HepG2 (cell line): ENCODE data around the gene HMGCS2. TPM values are rescaled to one million over a fixed set of nuclear protein-coding genes. Genes with fewer than 3 reads are reported as not detected.
A peak's percentile ranks its signal among the peaks of the same experiment; 100 is the strongest.

Source experiments
- ATAC-seq: fragments of 200-7000 bp; cut with Tn5 transposase; 3 replicates; pipeline ENCODE4 v1.9.1; 2020; ENCODE audit warnings: mild to moderate bottlenecking, moderate library complexity
- BruUV-seq: library from RNA; stranded (reverse); fragments of 400-500 nt; replicated peaks from 2 replicates; lab custom pipeline; 2021; lab: Mats Ljungman, UMichigan
- CTCF ChIA-PET: fragments of 300-600 bp; formaldehyde crosslinking; extraction: SDS; loops from one replicate; lab custom pipeline; 2021; ENCODE audit warnings: low total read pairs, inconsistent platforms, low intra/inter-chr PET ratio; lab: Yijun Ruan, JAX
- POLR2A ChIA-PET: fragments of 350-600 bp; sonication (Branson Sonifier 250); formaldehyde crosslinking; loops from one replicate; lab custom pipeline; 2020; ENCODE audit warnings: antibody characterized with exemption, inconsistent platforms; lab: Yijun Ruan, JAX
- DNase-seq: peaks from one replicate; pipeline ENCODE4 v3.0.0-alpha.2; 2015; ENCODE audit warnings: low spot score
- FAIRE-seq: peaks from 3 replicates; lab custom pipeline; 2011; peaks lifted over from hg19 to GRCh38; lab: Jason Lieb, UNC
- H2AFZ ChIP-seq: one replicate; pipeline ENCODE4 v1.6.1; 2011; ENCODE audit warnings: low read length, inconsistent platforms
- H3K27ac ChIP-seq: fragments of 300-600 bp; 3 replicates; pipeline ENCODE4 v1.8.0; 2011; ENCODE audit warnings: mixed run types, mild to moderate bottlenecking, mixed read lengths, low read length, inconsistent platforms; ENCODE audit not compliant: insufficient read depth; ENCODE audit errors: extremely low read length
- H3K27me3 ChIP-seq, 2 experiments: fragments of 200-600 bp in 1 of 2; 2 replicates in 1 of 2; 3 replicates in 1 of 2; pipeline versions ENCODE4 v1.6.0 to v1.8.0; 2011; ENCODE audit warnings: low read length in 2 of 2, mild to moderate bottlenecking in 2 of 2, moderate library complexity in 2 of 2, inconsistent platforms in 1 of 2; ENCODE audit not compliant: insufficient read depth in 2 of 2, control insufficient read depth in 1 of 2
- H3K36me3 ChIP-seq, 2 experiments: fragments of 200-600 bp in 1 of 2; replicated peaks in 1 of 2; 2 replicates in 1 of 2; 3 replicates in 1 of 2; pipeline versions ENCODE4 v1.5.1 to v1.8.0; 2011; ENCODE audit warnings: low read length in 2 of 2, inconsistent platforms in 1 of 2; ENCODE audit not compliant: insufficient read depth in 2 of 2, control insufficient read depth in 1 of 2
- H3K4me1 ChIP-seq: 2 replicates; pipeline ENCODE4 v1.5.1; 2012; ENCODE audit warnings: low read length, inconsistent platforms; ENCODE audit not compliant: insufficient read depth
- H3K4me2 ChIP-seq: 2 replicates; pipeline ENCODE4 v1.6.0; 2011; ENCODE audit warnings: low read depth, low read length, inconsistent platforms
- H3K4me3 ChIP-seq, 3 experiments: fragments of 200-600 bp in 1 of 3; sonication (generic), shearing (Covaris generic) in 1 of 3; replicated peaks in 1 of 3; 2 replicates each; pipeline ENCODE4 v1.5.1; 2011 to 2016; ENCODE audit warnings: low read length in 3 of 3, inconsistent platforms in 2 of 3, low read depth in 2 of 3, mild to moderate bottlenecking in 2 of 3, control low read depth in 1 of 3, mixed read lengths in 1 of 3; ENCODE audit not compliant: insufficient read depth in 1 of 3
- H3K79me2 ChIP-seq: one replicate; pipeline ENCODE4 v1.6.1; 2011; ENCODE audit warnings: low read length, inconsistent platforms; ENCODE audit not compliant: insufficient read depth
- H3K9ac ChIP-seq: 2 replicates; pipeline ENCODE4 v1.6.0; 2011; ENCODE audit warnings: mild to moderate bottlenecking, low read depth, low read length, inconsistent platforms; ENCODE audit not compliant: insufficient read depth
- H3K9me3 ChIP-seq: 2 replicates; pipeline ENCODE4 v1.5.1; 2012; ENCODE audit warnings: mild to moderate bottlenecking, low read length
- H4K20me1 ChIP-seq: 2 replicates; pipeline ENCODE4 v1.6.0; 2011; ENCODE audit warnings: inconsistent platforms, mild to moderate bottlenecking, low read length, moderate library complexity; ENCODE audit not compliant: insufficient read depth
- CREB1 ChIP-seq, 2 experiments: fragments of 450-650 bp in 1 of 2; IDR thresholded peaks; 2 replicates each; pipeline ENCODE4 v1.6.1; 2016 to 2017; ENCODE audit warnings: control low read depth in 1 of 2, mild to moderate bottlenecking in 1 of 2, missing compliant biosample characterization in 1 of 2, missing genetic modification characterization in 1 of 2
- GRHL1 ChIP-seq: sonication (generic); formaldehyde crosslinking; conservative IDR thresholded peaks from 2 replicates; pipeline ENCODE4 v1.8.0; 2022; ENCODE audit warnings: missing genetic modification reagents
- HES4 ChIP-seq: sonication (generic); formaldehyde crosslinking; IDR thresholded peaks from 2 replicates; pipeline ENCODE4 v1.9.0; 2021; ENCODE audit warnings: mild to moderate bottlenecking, missing genetic modification reagents, borderline replicate concordance
- HMG20B ChIP-seq: conservative IDR thresholded peaks from 2 replicates; pipeline ENCODE4 v1.6.1; 2016; ENCODE audit warnings: missing genetic modification reagents, missing compliant biosample characterization
- POLR2A ChIP-seq, 2 experiments: IDR thresholded peaks; 2 replicates each; pipeline ENCODE4 v1.6.1; 2011; ENCODE audit warnings: low read depth in 2 of 2, low read length in 2 of 2, mild to moderate bottlenecking in 1 of 2, moderate library complexity in 1 of 2; ENCODE audit not compliant: insufficient read depth in 1 of 2
- PPARG ChIP-seq: conservative IDR thresholded peaks from 2 replicates; pipeline ENCODE4 v1.6.1; 2016; ENCODE audit warnings: missing biosample characterization, missing genetic modification reagents
- RXRB ChIP-seq: IDR thresholded peaks from 2 replicates; pipeline ENCODE4 v1.6.1; 2016; ENCODE audit warnings: borderline replicate concordance, missing genetic modification reagents, missing compliant biosample characterization
- SMC3 ChIP-seq: IDR thresholded peaks from 2 replicates; pipeline ENCODE4 v1.6.1; 2011; ENCODE audit warnings: low read length, improper control_type of control experiment
- TAF15 ChIP-seq: fragments of 200-400 bp; formaldehyde crosslinking; IDR thresholded peaks from one replicate; pipeline ENCODE4 v1.6.1; 2018; ENCODE audit warnings: mild to moderate bottlenecking, low read depth, low read length; ENCODE audit not compliant: poor library complexity, severe bottlenecking
- U2AF1 ChIP-seq: fragments of 200-400 bp; formaldehyde crosslinking; optimal IDR thresholded peaks from 2 replicates; pipeline ENCODE3; 2017; ENCODE audit warnings: mild to moderate bottlenecking, low read depth, low read length
- ZNF124 ChIP-seq: sonication (generic); formaldehyde crosslinking; IDR thresholded peaks from 2 replicates; pipeline ENCODE4 v1.4.0; 2020; ENCODE audit warnings: missing genetic modification reagents
- ZNF282 ChIP-seq: fragments of 450-650 bp; IDR thresholded peaks from 2 replicates; pipeline ENCODE4 v1.6.1; 2018; ENCODE audit not compliant: partially characterized antibody
- ZNF577 ChIP-seq: sonication (generic); formaldehyde crosslinking; IDR thresholded peaks from 2 replicates; pipeline ENCODE4 v1.4.0; 2020; ENCODE audit warnings: mild to moderate bottlenecking, low read depth, missing genetic modification reagents, borderline replicate concordance
- WGBS: methylation state at CpG from one replicate; pipeline ENCODE4 v1.1.6; 2017; ENCODE audit warnings: low lambda C conversion rate; 5-methylcytosine and 5-hydroxymethylcytosine counted together
- in situ Hi-C: cut with HindIII; loops from 2 replicates; pipeline ENCODE4 v1.10.0; 2017; ENCODE audit warnings: low pct_unique_long_range_greater_than_20kb; ENCODE audit not compliant: extremely low pct_ligation_motif_present
- intact Hi-C: fragments of 100-400 bp; cut with micrococcal nuclease; formaldehyde crosslinking; loops from one replicate; pipeline ENCODE4 v1.10.0; 2022; ENCODE audit not compliant: unreplicated experiment
- polyA plus RNA-seq, 8 experiments: library from polyadenylated mRNA; depleted of rRNA in 3 of 8; stranded (reverse) in 7 of 8; unstranded in 1 of 8; fragments of >200 nt; fragmentation: Illumina TruSeq in 4 of 8; extraction: Trizol in 4 of 8; gene quantifications; 2 replicates each; pipeline versions ENCODE4 v1.2.1 to v1.2.3, GENCODE V29; 2011 to 2016; ENCODE audit warnings: low read depth in 4 of 8, missing spikeins in 1 of 8, mixed read lengths in 1 of 8; ENCODE audit not compliant: insufficient read depth in 1 of 8
- total RNA-seq, 5 experiments: library from RNA; depleted of rRNA; stranded (reverse); fragments of >200 nt; fragmentation: Illumina TruSeq; extraction: Trizol; gene quantifications; 2 replicates each; pipeline ENCODE4 v1.2.3, GENCODE V29; 2016; ENCODE audit warnings: low read depth in 1 of 5

HMGCS2 gene
- total and polyA plus RNA-seq, 2 of the 13 experiments (the other 11 are each of a cell fraction or from before 2014, with no cell fraction given) = 0.44 to 1.5 TPM

- Histone ChIP-seq H3K4me1 (peaks cover 96% of the 10 kb centered on the region), H3K4me2 (peak overlapping the region; percentile 19; the same call in 1 of the 2 replicates), H3K27ac (peak overlapping the region; percentile 21), H3K9ac (no peak overlapping the region), H3K4me3 (no peak overlapping the region), H3K9me3 (no peaks in the 10 kb centered on the region), H3K27me3 (no peaks in the 10 kb centered on the region), H2AFZ (no peak overlapping the region), H3K79me2 (no peaks in the 10 kb centered on the region), H3K36me3 (no peaks in the 10 kb centered on the region), H4K20me1 (no peaks in the 10 kb centered on the region)
- in situ Hi-C loops = no loop called here
- ChIA-PET POLR2A (interaction anchor here (1.0 to 2.3 kb wide), 2 partner anchors 8 to 22 kb away, joined by 3 to 12 read pairs; no protein-coding TSS in a partner anchor), CTCF (no interaction called here)
- TF ChIP-seq PPARG (CRISPR knock-in tag) (peak; percentile 68), POLR2A (IDR thresholded peaks at IDR 0.05; ENCODE audit: insufficient read depth in 1 of 2, low read depth in 2 of 2, low read length in 2 of 2) (no peak), HES4 (CRISPR knock-in tag) (no peak), ZNF124 (CRISPR knock-in tag) (no peak), ZNF282 (no peak), TAF15 (no peak), U2AF1 (no peak), ZNF577 (CRISPR knock-in tag) (no peak), SMC3 (no peak), CREB1 (IDR thresholded peaks at IDR 0.05) (no peak), CREB1 (CRISPR knock-in tag; IDR thresholded peaks at IDR 0.05) (no peak), GRHL1 (no peak), RXRB (CRISPR knock-in tag) (peak; percentile 57), HMG20B (CRISPR knock-in tag) (no peak)
- DNase-seq (no peak), FAIRE-seq (peak; percentile 21), ATAC-seq (no peak)
- BruUV-seq = no TSS peak
- intact Hi-C loops = no loop called here
- 27% methylated on average over 3 of the region's 3 CpGs for WGBS
These were observed 5.1 kb upstream of the HMGCS2 start for GRCh38 chr1:119773711-119774241.
